HG03095 (cell line): Measurements from ENCODE around the gene RSPO4.
"Not testable (repeated sequence)": the region's sequence is repeated elsewhere in the genome, so short reads cannot be mapped to it uniquely, and the experiment has no call there.

Experiments
- ATAC-seq: cut with Tn5 transposase; IDR thresholded peaks from one replicate; pipeline ENCODE4 v1.9.1; 2021; ENCODE audit warnings: moderate library complexity; ENCODE audit not compliant: unreplicated experiment

Gene RSPO4

DNA sequence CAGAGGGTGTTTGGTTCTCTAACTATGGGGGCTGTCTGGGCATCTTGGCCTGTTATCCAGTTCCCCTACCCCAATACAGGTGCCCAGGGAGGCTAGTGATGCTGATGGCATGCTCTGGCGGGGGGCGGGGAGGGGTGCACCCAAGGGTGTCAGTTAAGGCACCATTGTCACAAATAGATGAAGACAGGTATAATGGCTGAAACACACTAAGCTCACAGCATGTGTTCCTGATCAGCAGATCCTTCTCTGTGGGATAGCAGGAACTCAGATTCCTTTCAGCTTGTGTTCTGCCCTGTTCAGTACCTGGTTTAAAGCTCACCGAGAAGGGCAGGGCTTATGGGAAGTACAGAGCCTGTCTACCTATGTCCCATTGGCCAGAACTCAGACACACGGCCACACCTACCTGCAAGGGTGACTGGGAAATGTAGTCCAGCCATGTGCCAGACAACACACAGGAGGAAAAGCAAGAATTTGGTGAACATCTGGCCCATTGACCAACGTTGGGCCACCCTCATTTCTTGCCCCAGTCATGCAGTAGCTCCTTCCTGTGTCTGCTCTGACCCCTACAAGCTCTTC is 3.4 kb upstream of the RSPO4 start:
- ATAC-seq, result peak; percentile 74

GRCh38 chr20:1003920-1004697 is 2.0 kb upstream of the RSPO4 start:
- ATAC-seq, result no peak

GRCh38 chr20:1002682-1003561 is 811 bp upstream of the RSPO4 start:
- ATAC-seq, result no peak

DNA sequence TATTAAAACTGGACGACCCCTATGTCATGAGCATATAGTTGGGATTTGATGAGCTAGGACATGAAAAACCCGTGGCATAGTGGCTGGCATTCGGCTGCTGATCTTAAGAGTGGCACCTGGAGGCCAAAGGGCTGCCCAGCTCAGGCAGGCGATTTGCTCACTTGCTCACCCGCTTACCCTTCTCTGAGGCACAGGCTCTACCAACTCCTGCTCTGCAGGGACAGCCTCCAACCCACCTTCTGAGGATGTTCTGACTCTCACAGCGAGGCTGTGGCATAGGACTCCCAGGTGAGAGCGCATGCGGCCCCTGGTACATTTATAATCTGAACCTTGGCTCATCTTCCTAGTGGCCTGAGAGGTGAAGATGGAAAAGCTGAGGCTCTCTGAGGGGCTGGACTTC is 995 bp downstream of the RSPO4 start:
- ATAC-seq, result no peak

DNA sequence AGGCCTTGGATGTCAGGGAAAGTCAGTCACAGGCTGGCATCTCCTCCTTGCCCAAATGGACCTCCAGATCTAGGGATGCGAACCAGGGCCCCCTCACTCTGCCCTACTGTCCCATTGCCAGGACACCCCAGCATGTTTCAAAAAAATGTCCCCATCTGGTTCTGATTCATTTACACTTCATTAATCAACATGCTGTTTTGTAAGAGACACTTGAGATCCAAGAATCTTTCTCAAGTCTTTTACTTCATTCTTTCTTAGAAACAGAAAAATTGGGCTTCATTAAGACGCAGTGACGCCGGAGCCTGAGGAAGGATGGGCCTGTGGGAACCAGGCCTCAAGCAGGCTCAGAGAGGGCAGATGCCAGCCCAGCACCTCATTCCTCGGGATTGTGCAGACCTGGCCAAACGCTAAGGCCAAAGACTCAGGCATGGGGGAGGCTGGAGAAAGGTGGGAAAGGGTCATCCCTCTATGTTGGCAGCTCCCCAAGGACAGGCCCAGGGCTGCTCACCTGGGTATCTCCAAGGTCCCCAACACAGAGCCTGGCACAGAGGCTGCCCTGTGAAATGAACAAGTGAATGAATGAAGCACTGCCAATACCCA is 3.8 kb downstream of the RSPO4 start:
- no peak for ATAC-seq

- no peak for ATAC-seq
These were observed 4.6 kb downstream of the RSPO4 start for GRCh38 chr20:997486-997885.

GRCh38 chr20:997016-997415 is 5.1 kb downstream of the RSPO4 start:
- no peak for ATAC-seq

- ATAC-seq, result no peak
These were observed 6.9 kb downstream of the RSPO4 start for GRCh38 chr20:995170-995569.

DNA sequence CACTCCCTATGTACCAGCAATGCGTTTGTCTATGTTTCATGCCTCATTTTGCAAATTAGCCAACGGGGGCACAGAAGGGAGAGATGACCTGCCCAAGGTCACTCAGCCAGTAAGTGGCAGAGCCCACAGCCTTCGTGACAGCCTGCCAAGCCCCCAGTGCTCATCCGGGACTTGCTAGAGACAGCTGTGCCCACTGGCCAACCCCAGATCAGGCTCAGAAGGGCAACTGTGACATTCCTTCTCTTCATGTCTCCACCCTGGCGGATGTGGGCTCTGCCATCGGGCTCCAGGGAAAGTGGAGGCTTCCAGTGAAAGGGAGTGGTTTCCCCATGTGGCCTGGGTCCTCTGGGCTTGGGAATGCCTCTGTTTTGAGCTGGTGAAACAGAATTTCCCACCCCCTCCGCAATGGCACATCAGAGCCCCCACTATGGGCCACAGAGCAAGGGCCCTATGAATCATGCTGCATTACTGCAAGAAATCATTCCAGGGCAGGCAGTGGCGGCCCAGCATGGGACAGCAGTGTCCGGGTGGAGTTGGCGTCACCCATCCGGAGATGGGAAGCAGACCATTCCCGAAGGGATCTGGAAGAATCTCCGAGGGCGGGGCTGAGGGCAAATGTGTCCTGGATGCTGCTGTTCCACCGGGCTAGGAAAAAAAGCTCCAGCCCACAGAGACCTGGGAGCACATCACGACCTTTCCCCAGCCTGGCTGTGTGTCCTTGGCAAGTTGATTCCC is 9.1 kb downstream of the RSPO4 start:
- ATAC-seq, result no peak

DNA sequence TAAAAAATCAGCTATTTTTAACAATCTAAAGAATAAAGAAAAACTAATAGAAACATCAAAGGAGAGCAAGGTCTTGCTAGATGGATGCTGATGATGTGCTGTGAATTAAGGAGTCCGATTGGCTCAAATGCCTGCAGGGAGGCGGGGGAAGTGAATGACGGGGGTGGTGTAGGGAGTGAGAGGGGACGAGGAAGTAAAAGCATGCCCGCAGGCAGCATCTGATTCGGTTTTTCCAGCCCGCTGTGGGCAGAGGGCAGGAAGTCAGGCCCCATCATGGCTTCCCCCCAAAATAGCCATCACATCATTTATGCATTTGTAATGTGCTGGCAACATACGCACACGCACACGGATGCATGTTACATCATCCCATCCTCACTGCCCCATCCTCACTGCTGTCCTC is 10.3 kb downstream of the RSPO4 start:
- ATAC-seq, result no peak

GRCh38 chr20:990293-990959 is 11.7 kb downstream of the RSPO4 start:
- no peak for ATAC-seq

- no peak for ATAC-seq
These were observed 13.8 kb downstream of the RSPO4 start for GRCh38 chr20:988272-988671.

DNA sequence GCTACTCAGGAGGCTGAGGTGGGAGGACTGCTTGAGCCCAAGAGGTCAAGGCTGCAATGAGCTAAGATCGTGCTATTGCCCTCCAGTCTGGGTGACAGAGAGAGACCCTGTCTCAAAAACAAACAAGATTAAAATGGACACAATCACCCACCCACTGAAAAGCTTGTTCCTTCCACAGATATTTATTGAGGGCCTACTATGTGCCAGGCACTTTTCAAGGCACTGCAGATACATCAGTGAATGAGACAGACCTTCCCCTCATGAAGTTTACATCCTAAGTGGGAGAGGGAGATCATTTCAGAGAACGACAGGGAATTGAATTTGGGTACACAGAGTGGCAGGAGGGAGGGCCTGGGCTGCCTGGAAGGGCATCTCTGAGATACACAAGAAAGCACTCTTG is 14.4 kb downstream of the RSPO4 start:
- no peak for ATAC-seq

- no peak for ATAC-seq
These were observed 15.3 kb downstream of the RSPO4 start for GRCh38 chr20:986733-987355.

GRCh38 chr20:984994-985393 is 17.1 kb downstream of the RSPO4 start:
- ATAC-seq, result not testable (repeated sequence)

DNA sequence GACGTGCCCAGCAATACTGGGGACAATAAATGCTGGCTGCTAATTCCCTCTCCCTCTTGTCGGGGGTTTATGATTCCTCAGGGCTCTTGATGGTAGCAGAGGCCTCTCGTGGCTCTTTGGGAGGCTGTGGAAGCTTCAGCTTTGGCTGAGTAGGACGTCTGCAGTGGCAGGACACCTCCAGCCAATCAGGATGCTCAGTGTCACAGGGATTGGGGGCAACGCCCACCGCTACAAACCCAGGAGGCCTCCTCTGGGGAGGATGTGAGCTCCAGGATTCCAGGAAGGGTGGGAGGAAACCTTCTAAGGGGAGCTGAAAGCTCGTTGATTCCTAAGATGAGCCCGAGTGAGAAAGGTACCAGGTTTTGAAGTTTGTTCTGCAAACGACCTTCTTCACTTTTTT is 19.4 kb downstream of the RSPO4 start:
- no peak for ATAC-seq

DNA sequence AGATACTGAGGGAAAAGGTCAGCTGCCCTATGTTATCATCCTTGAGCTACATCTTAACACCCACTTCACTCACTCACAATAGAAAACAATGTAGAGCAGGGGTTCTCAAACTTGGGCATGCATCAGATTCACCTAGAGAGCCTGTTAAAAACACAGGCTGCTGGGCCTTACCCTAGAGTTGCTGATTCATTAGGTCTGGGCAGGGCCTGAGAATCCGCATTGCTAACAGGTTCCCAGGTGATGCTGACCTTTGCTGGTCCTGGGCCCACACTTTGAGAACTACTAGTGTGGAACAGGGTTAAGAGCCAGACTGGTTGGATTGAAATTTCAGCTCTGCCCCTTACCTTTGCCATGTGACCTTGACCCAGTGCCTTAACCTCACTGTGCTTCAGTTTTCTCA is 25.1 kb downstream of the RSPO4 start:
- ATAC-seq, result no peak

DNA sequence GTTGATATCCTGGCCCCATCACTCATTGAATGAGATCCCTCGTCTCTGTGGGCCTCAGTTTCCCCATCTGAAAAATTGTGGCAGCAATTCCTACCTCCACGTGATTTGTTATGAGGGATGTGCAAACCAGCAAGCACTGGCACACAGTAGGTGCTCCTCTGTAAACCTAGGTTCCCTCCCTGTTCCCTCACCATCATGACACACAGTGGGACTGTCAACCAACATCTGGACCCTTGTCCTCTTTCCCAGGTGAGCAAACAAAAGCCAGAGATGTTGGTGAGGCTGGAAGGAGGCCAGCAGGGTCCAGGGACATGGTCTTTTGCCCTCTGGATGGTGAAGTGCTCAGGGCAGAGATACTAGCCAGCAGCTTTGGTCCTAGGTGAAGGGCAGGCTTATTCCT is 26.1 kb downstream of the RSPO4 start:
- ATAC-seq, result no peak

GRCh38 chr20:973785-974194 is 28.3 kb downstream of the RSPO4 start:
- peak; percentile 65 for ATAC-seq

DNA sequence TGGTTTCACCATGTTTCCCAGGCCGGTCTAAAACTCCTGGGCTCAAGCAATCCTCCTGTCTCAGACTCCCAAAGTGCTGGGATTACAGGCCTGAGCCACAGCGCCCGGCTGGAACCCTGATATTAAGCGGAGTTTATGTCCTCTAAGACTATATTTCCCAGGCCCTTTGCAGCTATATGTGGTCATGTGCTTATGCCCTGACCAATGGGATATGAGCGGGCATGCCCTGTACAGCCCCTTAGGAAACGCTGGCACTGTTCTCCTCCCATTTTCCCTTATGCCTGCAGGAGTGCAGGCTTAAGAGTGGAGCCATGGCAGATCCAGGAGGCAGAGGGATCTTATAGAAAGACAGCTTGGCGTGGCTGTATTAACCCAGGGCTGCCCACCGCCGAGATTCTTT is 29.9 kb downstream of the RSPO4 start:
- no peak for ATAC-seq
